ENCODE data around the gene SLIT2. TPM values are rescaled to one million over a fixed set of nuclear protein-coding genes. Genes with fewer than 3 reads are reported as not detected.

Gene SLIT2
- total and polyA plus RNA-seq, 2 donors (not counting 1 experiment from before 2014, with no cell fraction given): not detected

- Histone ChIP-seq H4K20me1 (ENCODE audit: control insufficient read depth, insufficient read depth, low read length, poor library complexity, severe bottlenecking) (no peaks in the 10 kb centered on the region), H3K79me2 (ENCODE audit: control insufficient read depth, insufficient read depth, low read length) (no peaks in the 10 kb centered on the region), H3K36me3 (replicated peaks in 1 of 2; ENCODE audit: control extremely low read depth in 1 of 2, control insufficient read depth in 1 of 2, extremely low read depth in 1 of 2, insufficient read depth in 2 of 2, low read length in 1 of 2) (no peaks in the 10 kb centered on the region), H3K4me2 (replicated peaks; ENCODE audit: low read depth, low read length, poor library complexity, severe bottlenecking) (no peak overlapping the region), H3K9me3 (ENCODE audit: control extremely low read depth in 1 of 3, control insufficient read depth in 2 of 3, insufficient read depth in 1 of 3, low read length in 2 of 3) (no peaks in the 10 kb centered on the region), H3K27ac (ENCODE audit: low read length in 2 of 2) (no peak overlapping the region), H3K4me1 (ENCODE audit: control insufficient read depth in 2 of 2, insufficient read depth in 2 of 2, low read length in 2 of 2) (no peaks in the 10 kb centered on the region), H3K4me3 (ENCODE audit: control extremely low read depth in 1 of 5, extremely low read depth in 1 of 5, insufficient read depth in 1 of 5, low read depth in 2 of 5, low read length in 4 of 5) (no peak overlapping the region), H3K9ac (ENCODE audit: low read length) (no peak overlapping the region), H2AFZ (ENCODE audit: insufficient read depth, low read depth, low read length, poor library complexity, severe bottlenecking) (no peak overlapping the region), H3K27me3 (replicated peaks in 1 of 4; ENCODE audit: control extremely low read depth in 1 of 4, control insufficient read depth in 3 of 4, insufficient read depth in 4 of 4, low read length in 3 of 4) (no peaks in the 10 kb centered on the region)
- intact Hi-C loops (cut with micrococcal nuclease): no loop called here
- ChIA-PET POLR2A (no interaction called here), CTCF (no interaction called here)
- TF ChIP-seq CTCF (IDR thresholded peaks at IDR 0.05) (no peak), EZH2 (IDR thresholded peaks at IDR 0.05; ENCODE audit: borderline replicate concordance, insufficient read depth, low read depth, low read length, poor library complexity, severe bottlenecking) (no peak)
- 91% methylated on average over 7 of the region's 11 CpGs for WGBS (ENCODE audit: insufficient coverage)
- no peaks in the 10 kb centered on the region for H3K27me3 Mint-ChIP-seq
- DNase-seq: no peak
- no peak overlapping the region for H3K27ac Mint-ChIP-seq
- no peak overlapping the region for H3K4me3 Mint-ChIP-seq
- ATAC-seq (ENCODE audit: low read depth): no peak
- no peaks in the 10 kb centered on the region for H3K4me1 Mint-ChIP-seq
- no peaks in the 10 kb centered on the region for H3K9me3 Mint-ChIP-seq (ENCODE audit: insufficient read depth)
These were observed 22.1 kb downstream of the SLIT2 start for GRCh38 chr4:20273793-20274192.

GRCh38 chr4:20276848-20277247 lies 25.1 kb downstream of the SLIT2 start:
- Mint-ChIP-seq H3K27ac (no peak overlapping the region), H3K4me1 (no peaks in the 10 kb centered on the region), H3K9me3 (ENCODE audit: insufficient read depth) (no peaks in the 10 kb centered on the region), H3K27me3 (no peaks in the 10 kb centered on the region), H3K4me3 (no peak overlapping the region)
- intact Hi-C loops (cut with micrococcal nuclease): no loop called here
- TF ChIP-seq CTCF (IDR thresholded peaks at IDR 0.05): no peak
- no peak for TF ChIP-seq EZH2 (IDR thresholded peaks at IDR 0.05; ENCODE audit: borderline replicate concordance, insufficient read depth, low read depth, low read length, poor library complexity, severe bottlenecking)
- Histone ChIP-seq H4K20me1 (ENCODE audit: control insufficient read depth, insufficient read depth, low read length, poor library complexity, severe bottlenecking) (no peaks in the 10 kb centered on the region), H3K4me3 (ENCODE audit: control extremely low read depth in 1 of 5, extremely low read depth in 1 of 5, insufficient read depth in 1 of 5, low read depth in 2 of 5, low read length in 4 of 5) (no peak overlapping the region), H3K79me2 (ENCODE audit: control insufficient read depth, insufficient read depth, low read length) (no peaks in the 10 kb centered on the region), H3K9ac (ENCODE audit: low read length) (no peak overlapping the region), H2AFZ (ENCODE audit: insufficient read depth, low read depth, low read length, poor library complexity, severe bottlenecking) (no peak overlapping the region), H3K27ac (ENCODE audit: low read length in 2 of 2) (no peak overlapping the region), H3K9me3 (ENCODE audit: control extremely low read depth in 1 of 3, control insufficient read depth in 2 of 3, insufficient read depth in 1 of 3, low read length in 2 of 3) (no peaks in the 10 kb centered on the region), H3K4me2 (replicated peaks; ENCODE audit: low read depth, low read length, poor library complexity, severe bottlenecking) (no peak overlapping the region), H3K27me3 (replicated peaks in 1 of 4; ENCODE audit: control extremely low read depth in 1 of 4, control insufficient read depth in 3 of 4, insufficient read depth in 4 of 4, low read length in 3 of 4) (no peaks in the 10 kb centered on the region), H3K36me3 (replicated peaks in 1 of 2; ENCODE audit: control extremely low read depth in 1 of 2, control insufficient read depth in 1 of 2, extremely low read depth in 1 of 2, insufficient read depth in 2 of 2, low read length in 1 of 2) (no peaks in the 10 kb centered on the region), H3K4me1 (ENCODE audit: control insufficient read depth in 2 of 2, insufficient read depth in 2 of 2, low read length in 2 of 2) (no peaks in the 10 kb centered on the region)
- POLR2A ChIA-PET: no interaction called here
- CTCF ChIA-PET: no interaction called here
- 80% methylated on average over 4 of the region's 5 CpGs for WGBS (ENCODE audit: insufficient coverage)
- DNase-seq (no peak), ATAC-seq (ENCODE audit: low read depth) (no peak)

All from B cell (primary cell).